K562 (cell line): Measurements from ENCODE around the gene MUSTN1. TPM values are rescaled to one million over a fixed set of nuclear protein-coding genes. Genes with fewer than 3 reads are reported as not detected.

Experiments
- ATAC-seq: fragments of 200-7000 bp; cut with Tn5 transposase; 3 replicates; pipeline ENCODE4 v1.9.1; 2020; ENCODE audit warnings: moderate library complexity
- BruUV-seq: library from RNA; stranded (reverse); fragments of 400-500 nt; replicated peaks from 2 replicates; lab custom pipeline; 2021; lab: Mats Ljungman, UMichigan
- CTCF ChIA-PET: fragments of 300-600 bp; formaldehyde crosslinking; extraction: SDS; loops from one replicate; lab custom pipeline; 2021; ENCODE audit warnings: low intra/inter-chr PET ratio; lab: Yijun Ruan, JAX
- POLR2A ChIA-PET: fragments of 300-600, 350-650 bp; sonication (Branson Sonifier 250); formaldehyde crosslinking; extraction: SDS; loops from one replicate; lab custom pipeline; 2021; ENCODE audit warnings: antibody characterized with exemption, inconsistent platforms; lab: Yijun Ruan, JAX
- DNase-seq, 4 experiments: peaks; one replicate each; pipeline versions ENCODE4 v3.0.0 to v3.0.0-alpha.2; 2011 to 2018; ENCODE audit warnings: low spot score in 3 of 4, mixed read lengths in 3 of 4; ENCODE audit errors: extremely low read depth in 1 of 4
- FAIRE-seq: peaks from 2 replicates; lab custom pipeline; 2011; peaks lifted over from hg19 to GRCh38; lab: Jason Lieb, UNC
- H2AFZ ChIP-seq: 2 replicates; pipeline ENCODE4 v1.6.0; 2011; ENCODE audit warnings: low read depth, low read length, control low read depth, inconsistent platforms
- H3K27ac ChIP-seq: fragments of 200-600 bp; 3 replicates; pipeline ENCODE4 v1.8.0; 2011; ENCODE audit warnings: low read depth, mild to moderate bottlenecking, control low read depth, inconsistent platforms, low read length, moderate library complexity, mixed read lengths; ENCODE audit errors: extremely low read depth
- H3K27me3 ChIP-seq, 2 experiments: fragments of 300-600 bp in 1 of 2; 2 replicates in 1 of 2; 3 replicates in 1 of 2; pipeline versions ENCODE4 v1.6.0 to v1.8.0; 2011; ENCODE audit warnings: inconsistent platforms in 2 of 2, low read length in 2 of 2, mild to moderate bottlenecking in 1 of 2, mixed read lengths in 1 of 2, moderate library complexity in 1 of 2; ENCODE audit not compliant: control insufficient read depth in 2 of 2, insufficient read depth in 2 of 2
- H3K36me3 ChIP-seq: fragments of 300-600 bp; 3 replicates; pipeline ENCODE4 v1.8.0; 2011; ENCODE audit warnings: mild to moderate bottlenecking, low read length, inconsistent platforms; ENCODE audit not compliant: control insufficient read depth, insufficient read depth
- H3K4me1 ChIP-seq, 2 experiments: fragments of 200-600 bp in 1 of 2; replicated peaks in 1 of 2; 2 replicates in 1 of 2; 3 replicates in 1 of 2; pipeline versions ENCODE4 v1.5.1 to v1.8.0; 2011; ENCODE audit warnings: inconsistent platforms in 2 of 2, low read length in 2 of 2, mild to moderate bottlenecking in 1 of 2, mixed read lengths in 1 of 2, moderate library complexity in 1 of 2; ENCODE audit not compliant: control insufficient read depth in 2 of 2, insufficient read depth in 2 of 2
- H3K4me2 ChIP-seq: 2 replicates; pipeline ENCODE4 v1.6.1; 2011; ENCODE audit warnings: low read length, control low read depth, inconsistent platforms, mixed read lengths; ENCODE audit not compliant: insufficient read depth
- H3K4me3 ChIP-seq: fragments of 200-600 bp; sonication (generic), shearing (Covaris generic); 2 replicates; pipeline ENCODE4 v1.5.1; 2016; ENCODE audit warnings: control low read depth, inconsistent platforms
- H3K79me2 ChIP-seq: fragments of 200-600 bp; 3 replicates; pipeline ENCODE4 v1.8.0; 2011; ENCODE audit warnings: low read length, inconsistent platforms; ENCODE audit not compliant: control insufficient read depth, insufficient read depth
- H3K9ac ChIP-seq, 2 experiments: 2 replicates each; pipeline versions ENCODE4 v1.6.0 to v1.6.1; 2011; ENCODE audit warnings: low read depth in 2 of 2, low read length in 2 of 2, control low read depth in 1 of 2, inconsistent platforms in 1 of 2, mild to moderate bottlenecking in 1 of 2, mixed read lengths in 1 of 2; ENCODE audit not compliant: insufficient read depth in 1 of 2
- H3K9me1 ChIP-seq: one replicate; pipeline ENCODE4 v1.6.0; 2011; ENCODE audit warnings: inconsistent platforms, mild to moderate bottlenecking, low read length, moderate library complexity; ENCODE audit not compliant: control insufficient read depth, insufficient read depth
- H3K9me3 ChIP-seq: replicated peaks from 2 replicates; pipeline ENCODE4 v1.5.1; 2011; ENCODE audit warnings: low read depth, low read length, inconsistent platforms; ENCODE audit not compliant: control insufficient read depth, insufficient read depth
- H4K20me1 ChIP-seq: replicated peaks from 2 replicates; pipeline ENCODE4 v1.6.1; 2011; ENCODE audit warnings: low read length, inconsistent platforms, mixed read lengths; ENCODE audit not compliant: control insufficient read depth, insufficient read depth
- ETS1 ChIP-seq: conservative IDR thresholded peaks from 2 replicates; pipeline ENCODE4 v1.6.1; 2011; ENCODE audit warnings: low read depth, mild to moderate bottlenecking, low read length; ENCODE audit not compliant: control insufficient read depth
- FOXO4 ChIP-seq: fragments of 450-650 bp; formaldehyde crosslinking; IDR thresholded peaks from 2 replicates; pipeline ENCODE4 v1.4.0; 2020; ENCODE audit warnings: mild to moderate bottlenecking, moderate library complexity
- HDAC8 ChIP-seq: fragments of 450-650 bp; IDR thresholded peaks from 2 replicates; pipeline ENCODE4 v1.6.1; 2016; ENCODE audit warnings: mild to moderate bottlenecking, missing genetic modification characterization, moderate library complexity, missing compliant biosample characterization
- KLF10 ChIP-seq: fragments of 250-450 bp; sonication (Bioruptor Pico); IDR thresholded peaks from 2 replicates; pipeline ENCODE4 v1.6.1; 2021; ENCODE audit warnings: matching md5 sums
- MTA3 ChIP-seq: fragments of 450-650 bp; formaldehyde crosslinking; IDR thresholded peaks from 2 replicates; pipeline ENCODE4 v1.6.1; 2017; ENCODE audit warnings: mild to moderate bottlenecking, borderline replicate concordance
- RBM14 ChIP-seq: fragments of 200-400 bp; formaldehyde crosslinking; IDR thresholded peaks from 2 replicates; pipeline ENCODE4 v1.6.1; 2018; ENCODE audit warnings: low read depth, mild to moderate bottlenecking, low read length, moderate library complexity, borderline replicate concordance; ENCODE audit not compliant: insufficient read depth
- REST ChIP-seq, 2 experiments: fragments of 450-650 bp; formaldehyde crosslinking in 1 of 2; IDR thresholded peaks; 2 replicates each; pipeline versions ENCODE4 v1.4.0 to v1.6.1; 2014 to 2020; ENCODE audit warnings: mild to moderate bottlenecking in 2 of 2, borderline replicate concordance in 1 of 2, low read depth in 1 of 2
- TBP ChIP-seq: optimal IDR thresholded peaks from 2 replicates; pipeline ENCODE3; 2011; ENCODE audit warnings: low read depth, low read length, improper control_type of control experiment
- ZBED1 ChIP-seq: IDR thresholded peaks from 2 replicates; pipeline ENCODE4 v1.6.1; 2014
- ZNF589 ChIP-seq: fragments of 200-800 bp; sonication (Bioruptor generic); IDR thresholded peaks from 2 replicates; pipeline ENCODE4 v1.6.1; 2016; ENCODE audit warnings: low read depth, missing genetic modification characterization, missing compliant biosample characterization
- WGBS: fragments of 100-300 bp; shearing (Covaris generic); methylation state at CpG from one replicate; pipeline ENCODE4 v1.1.6; 2016; ENCODE audit warnings: low coverage, mixed read lengths; ENCODE audit not compliant: insufficient coverage; ENCODE audit errors: missing lambda C conversion rate; 5-methylcytosine and 5-hydroxymethylcytosine counted together
- in situ Hi-C: fragments of 300-500 bp; cut with MboI; formaldehyde crosslinking; loops from 4 replicates; pipeline ENCODE4 v1.15.0; 2018; ENCODE audit warnings: inconsistent platforms, mixed read lengths
- intact Hi-C: fragments of 100-400 bp; cut with micrococcal nuclease; formaldehyde crosslinking; loops from 2 replicates; pipeline ENCODE4 v1.14.2; 2022
- polyA plus RNA-seq, 8 experiments: library from polyadenylated mRNA; depleted of rRNA in 4 of 8; stranded (reverse) in 5 of 8; unstranded in 3 of 8; fragments of >200 nt; fragmentation: Nextera tagmentation in 2 of 8; fragmentation: Illumina TruSeq in 1 of 8; extraction: Ambion mirVana in 2 of 8; extraction: Trizol in 1 of 8; gene quantifications; 2 replicates each; pipeline versions ENCODE4 v1.2.1 to v1.2.3, GENCODE V29; 2011 to 2014; ENCODE audit warnings: inconsistent platforms in 1 of 8, missing spikeins in 1 of 8
- total RNA-seq, 7 experiments: library from RNA; depleted of rRNA in 6 of 7; stranded (reverse); fragments of >200 nt in 6 of 7; fragmentation: Illumina TruSeq in 2 of 7; extraction: Trizol in 2 of 7; gene quantifications; 2 replicates each; pipeline versions ENCODE4 v1.2.1 to v1.2.3, GENCODE V29; 2011 to 2021; ENCODE audit warnings: low replicate concordance in 1 of 7

The MUSTN1 gene
- total and polyA plus RNA-seq, 9 of the 15 experiments (the other 6 are each of a cell fraction or from before 2014, with no cell fraction given) = 0.15 to 0.78 (median 0.44) TPM; not detected in 4

GRCh38 chr3:52827441-52827840, 7.4 kb downstream of the MUSTN1 start:
- Histone ChIP-seq H3K4me2 (no peak overlapping the region), H3K9me1 (no peaks in the 10 kb centered on the region), H3K79me2 (no peaks in the 10 kb centered on the region), H4K20me1 (no peaks in the 10 kb centered on the region; the same call in 1 of the 2 replicates), H3K9me3 (no peaks in the 10 kb centered on the region), H2AFZ (no peak overlapping the region), H3K36me3 (no peaks in the 10 kb centered on the region), H3K9ac (peak overlapping the region in 1 of 2 experiments; percentile 17; a peak in 1 of 4 replicates), H3K4me1 (peaks cover 15 to 26% of the 10 kb centered on the region in 2 experiments), H3K4me3 (no peak overlapping the region), H3K27ac (no peak overlapping the region), H3K27me3 (peaks cover 0 to 45% of the 10 kb centered on the region in 2 experiments; a peak in 4 of 5 replicates)
- ChIA-PET POLR2A (interaction anchor here (0.5 to 1.2 kb wide), 2 partner anchors 8 to 13 kb away, joined by 3 read pairs; no protein-coding TSS in a partner anchor), CTCF (no interaction called here)
- in situ Hi-C loops (no loop called here), intact Hi-C loops (no loop called here)
- DNase-seq (no peak), ATAC-seq (no peak), FAIRE-seq (no peak)
- WGBS = 12% methylated on average over 7 of the region's 9 CpGs
- no TSS peak for BruUV-seq
- TF ChIP-seq FOXO4 (CRISPR knock-in tag) (no peak), HDAC8 (no peak), RBM14 (no peak), TBP (no peak), ZBED1 (no peak), ETS1 (no peak), MTA3 (no peak), REST (IDR thresholded peaks at IDR 0.05; ENCODE audit: borderline replicate concordance) (no peak), REST (CRISPR knock-in tag; IDR thresholded peaks at IDR 0.05; ENCODE audit: low read depth) (no peak), KLF10 (CRISPR knock-in tag) (no peak), ZNF589 (CRISPR knock-in tag) (no peak)
